Posterior vena cava (tissue), 2 donors: ENCODE results near the gene VWA1. TPM values are rescaled to one million over a fixed set of nuclear protein-coding genes. Genes with fewer than 3 reads are reported as not detected.
A peak's percentile ranks its signal among the peaks of the same experiment; 100 is the strongest.
"Not testable (repeated sequence)": the region's sequence is repeated elsewhere in the genome, so short reads cannot be mapped to it uniquely, and the experiment has no call there.

Source experiments
- DNase-seq: peaks from one replicate; pipeline ENCODE4 v3.0.0-alpha.2; 2020; ENCODE audit warnings: low spot score
- intact Hi-C, 2 donors: fragments of 100-400 bp; cut with DNase I; formaldehyde crosslinking; loops; one replicate each; pipeline versions ENCODE4 v1.14.1 to v1.14.2; 2022 to 2023
- total RNA-seq, 2 donors: library from RNA; stranded (reverse); fragmentation: NEBNext Ultra II Directional; extraction: Animal tissue kit (Norgen Biotek cat#: 25700); gene quantifications; one replicate each; pipeline ENCODE4 v1.2.1, GENCODE V29; 2021
- donor health status: DM: yes; HTN: yes; CAD: no.
- donor health status: DM: yes; HTN: yes; CAD: no.

Gene VWA1
- total RNA-seq, 2 donors from 2014 or later: 59.8 to 67.7 TPM

DNA sequence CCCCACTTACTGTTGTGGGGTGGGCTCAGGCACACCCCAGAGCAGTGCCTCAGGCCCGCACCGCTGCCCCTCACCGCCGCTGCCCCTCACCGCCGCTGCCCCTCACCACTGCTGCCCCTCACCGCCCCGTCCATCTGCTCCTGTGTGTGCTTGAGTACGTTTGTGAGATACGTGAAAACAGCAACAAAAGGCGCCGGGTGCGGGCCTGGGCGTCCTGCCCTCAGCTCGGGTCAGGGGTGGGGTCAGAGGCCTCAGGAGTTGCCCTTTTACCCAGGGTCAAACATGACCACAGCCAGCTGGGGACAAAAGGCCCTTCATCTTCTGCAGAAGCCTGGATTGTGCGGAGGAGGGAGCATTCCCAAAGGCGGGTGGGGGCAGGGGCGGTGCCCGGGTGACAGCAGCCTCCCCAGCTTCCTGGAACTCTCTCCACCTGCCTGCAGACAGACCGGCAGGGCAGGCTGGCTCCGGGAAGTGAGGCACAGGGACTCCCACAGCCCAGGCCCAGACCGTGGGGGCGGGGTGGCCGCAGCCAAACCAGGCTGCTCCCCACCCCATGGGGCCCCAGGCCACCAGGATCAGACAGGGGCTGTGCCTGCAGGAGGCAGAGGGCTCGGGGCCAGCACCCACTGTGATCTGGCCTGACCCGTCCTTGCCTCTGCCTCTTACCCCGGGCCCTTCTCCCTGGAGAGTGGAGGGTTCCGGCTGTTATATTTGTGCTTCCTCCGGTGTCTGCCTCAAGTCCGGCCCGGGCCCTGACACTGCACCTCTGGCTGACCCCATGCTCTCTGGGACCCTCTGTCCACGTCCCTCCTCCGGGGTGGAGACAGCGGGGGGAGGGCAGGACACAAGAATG lies 2.3 kb upstream of the VWA1 start:
- no peak for DNase-seq
- intact Hi-C loops: no loop called here

DNA sequence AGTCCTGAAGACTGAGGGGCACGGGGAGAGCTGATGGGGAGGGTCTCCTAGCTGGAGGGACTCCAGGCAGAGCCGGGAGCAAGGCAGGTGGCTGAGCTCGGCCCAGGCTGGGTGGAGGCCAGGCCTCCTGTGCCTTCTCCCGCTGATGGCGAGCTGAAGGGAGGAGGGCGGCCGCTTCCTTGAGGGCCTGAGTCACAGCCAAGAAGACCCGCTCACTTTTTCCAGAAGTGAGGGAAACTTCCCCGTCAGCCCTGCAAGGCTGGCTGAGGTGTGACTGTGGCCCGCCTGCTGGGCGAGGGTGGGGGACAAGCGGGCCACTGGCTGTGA lies 1.7 kb upstream of the VWA1 start:
- DNase-seq: peak; percentile 86
- intact Hi-C loops: no loop called here

DNA sequence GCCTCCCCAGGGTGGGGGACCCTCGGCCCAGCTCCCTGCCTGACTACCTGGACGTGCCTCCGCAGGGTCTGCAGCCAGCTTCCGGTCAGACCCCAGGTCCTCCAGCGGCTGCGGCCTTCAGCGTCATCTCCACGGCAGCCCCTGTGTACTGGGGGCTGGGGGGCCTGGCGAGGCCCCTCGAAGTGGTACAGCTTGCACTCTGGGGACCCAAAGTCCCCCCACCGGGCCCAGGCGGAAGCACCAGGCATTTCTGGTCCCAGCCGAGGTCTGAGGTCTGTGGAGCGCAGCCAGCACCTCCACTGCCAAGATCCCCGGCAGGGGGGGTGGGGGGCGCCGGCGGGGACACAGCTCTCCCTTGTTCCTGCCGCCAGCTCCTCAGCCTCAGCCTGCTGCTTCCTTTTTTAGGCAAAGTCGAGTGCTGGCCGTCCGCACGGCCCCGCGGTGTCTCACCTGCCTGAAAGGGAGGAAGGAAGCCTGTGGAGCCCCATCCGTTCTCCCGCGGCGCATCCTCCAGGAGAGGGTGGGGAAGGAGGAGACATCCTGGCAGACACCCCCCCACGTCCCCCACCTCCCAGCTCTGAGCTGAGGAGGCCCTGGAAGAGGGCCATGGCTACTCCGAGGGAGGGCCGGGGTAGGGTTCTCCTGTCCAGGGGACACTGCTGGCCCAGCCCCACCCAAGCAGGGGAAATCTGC lies 1.2 kb upstream of the VWA1 start:
- DNase-seq: peak; percentile 84
- intact Hi-C loops: no loop called here

DNA sequence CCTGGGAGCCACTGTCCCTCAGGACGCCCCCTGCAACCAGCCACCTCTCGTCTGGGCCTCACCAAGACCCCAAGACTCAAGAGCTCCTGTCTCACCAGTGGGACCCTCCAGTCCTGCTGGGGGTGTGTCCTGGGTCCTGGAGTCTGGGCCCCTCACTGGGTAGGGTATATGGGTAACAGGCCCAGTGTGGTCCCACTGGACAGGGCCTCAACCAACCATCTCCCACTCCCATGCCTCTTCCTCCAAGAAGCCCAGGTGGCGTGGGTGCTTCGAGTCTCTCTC lies 725 bp upstream of the VWA1 start:
- intact Hi-C loops: loop anchor here in 1 of 2 donors (5.0 kb wide), 1 partner anchor 32 kb away; no protein-coding TSS in a partner anchor

DNA sequence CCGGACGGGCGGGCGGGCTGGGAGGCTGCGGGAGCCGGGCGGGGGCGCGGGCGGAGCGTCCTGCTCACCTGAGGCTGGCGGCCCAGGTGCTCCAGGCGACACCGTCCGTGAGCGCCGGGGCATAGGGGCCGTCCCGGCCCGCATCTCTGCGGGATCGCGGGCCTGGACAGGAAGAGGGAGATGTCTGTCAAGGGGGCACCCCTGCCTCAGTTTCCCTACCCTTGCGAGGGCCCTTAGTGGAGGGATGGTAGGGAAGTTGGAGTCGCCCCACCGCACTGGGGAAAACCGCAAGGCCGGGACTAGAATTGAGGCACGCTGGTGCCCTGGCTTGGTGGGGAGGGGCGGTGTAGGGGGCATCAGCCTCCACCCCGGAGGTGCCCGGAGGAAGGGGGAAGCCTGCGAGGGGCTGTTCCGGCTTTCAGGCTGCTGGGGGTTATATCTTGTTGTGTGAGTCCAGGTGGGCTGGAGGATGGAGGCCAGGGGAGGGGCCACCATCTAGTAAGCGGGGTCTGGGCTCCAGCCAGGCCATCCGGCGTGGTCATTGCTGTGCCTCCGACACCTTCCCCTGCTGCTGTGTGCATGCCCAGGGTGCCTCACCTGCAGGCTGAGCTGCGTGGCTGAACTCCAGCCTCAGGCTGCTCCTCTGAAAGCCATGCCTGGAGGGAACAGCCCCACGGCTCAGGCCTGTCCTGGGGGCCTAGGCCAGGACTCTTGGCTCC lies 580 bp downstream of the VWA1 start:
- peak; percentile 81 for DNase-seq
- intact Hi-C loops: loop anchor here in 1 of 2 donors (5.0 kb wide), 1 partner anchor 34 kb away; no protein-coding TSS in a partner anchor

More for the DNA sequence above, 725 bp upstream of the VWA1 start:
- DNase-seq: no peak

DNA sequence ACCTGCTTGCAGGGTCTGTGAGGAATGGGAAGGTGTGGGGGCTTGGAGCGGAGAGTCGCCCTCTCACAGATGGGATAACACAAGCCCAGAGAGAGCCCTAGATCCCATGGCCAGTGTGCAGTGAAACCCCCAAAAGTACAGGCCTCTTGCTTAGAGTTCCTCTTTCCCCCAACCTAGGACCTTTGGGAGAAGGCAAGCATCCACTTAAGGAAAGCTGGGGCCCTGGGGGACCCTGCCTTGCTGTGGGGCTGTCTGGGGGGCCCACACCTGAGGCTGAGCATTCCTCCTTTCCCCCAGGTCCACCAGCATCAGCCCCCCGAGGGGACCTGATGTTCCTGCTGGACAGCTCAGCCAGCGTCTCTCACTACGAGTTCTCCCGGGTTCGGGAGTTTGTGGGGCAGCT lies 1.1 kb downstream of the VWA1 start:
- intact Hi-C loops: loop anchor here in 1 of 2 donors (5.0 kb wide), 1 partner anchor 34 kb away; no protein-coding TSS in a partner anchor
- DNase-seq: no peak

DNA sequence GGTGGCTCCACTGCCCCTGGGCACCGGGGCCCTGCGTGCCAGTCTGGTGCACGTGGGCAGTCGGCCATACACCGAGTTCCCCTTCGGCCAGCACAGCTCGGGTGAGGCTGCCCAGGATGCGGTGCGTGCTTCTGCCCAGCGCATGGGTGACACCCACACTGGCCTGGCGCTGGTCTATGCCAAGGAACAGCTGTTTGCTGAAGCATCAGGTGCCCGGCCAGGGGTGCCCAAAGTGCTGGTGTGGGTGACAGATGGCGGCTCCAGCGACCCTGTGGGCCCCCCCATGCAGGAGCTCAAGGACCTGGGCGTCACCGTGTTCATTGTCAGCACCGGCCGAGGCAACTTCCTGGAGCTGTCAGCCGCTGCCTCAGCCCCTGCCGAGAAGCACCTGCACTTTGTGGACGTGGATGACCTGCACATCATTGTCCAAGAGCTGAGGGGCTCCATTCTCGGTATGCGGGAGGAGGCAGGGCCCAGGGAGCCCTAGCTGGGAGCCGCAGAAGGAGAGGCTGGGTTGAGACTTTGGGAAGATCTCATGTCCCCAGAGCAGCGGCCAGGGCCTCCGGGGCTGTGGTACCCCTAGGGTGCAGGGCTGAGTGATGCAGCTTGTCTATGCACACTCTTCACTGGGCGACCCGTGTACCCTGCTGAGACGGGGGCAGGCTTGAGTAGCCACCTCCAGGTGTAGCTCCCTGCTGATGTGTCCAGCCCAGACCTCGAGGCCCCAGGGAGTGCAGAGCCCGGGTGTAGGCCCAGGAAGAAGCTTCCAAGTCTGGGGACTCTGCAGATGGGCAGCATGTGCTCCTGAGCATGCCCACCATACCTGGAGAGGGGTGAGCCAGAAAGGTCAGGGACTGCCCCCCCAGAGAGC lies 1.8 kb downstream of the VWA1 start:
- intact Hi-C loops: loop anchor here in 1 of 2 donors (5.0 kb wide), 1 partner anchor 35 kb away; no protein-coding TSS in a partner anchor
- no peak for DNase-seq

DNA sequence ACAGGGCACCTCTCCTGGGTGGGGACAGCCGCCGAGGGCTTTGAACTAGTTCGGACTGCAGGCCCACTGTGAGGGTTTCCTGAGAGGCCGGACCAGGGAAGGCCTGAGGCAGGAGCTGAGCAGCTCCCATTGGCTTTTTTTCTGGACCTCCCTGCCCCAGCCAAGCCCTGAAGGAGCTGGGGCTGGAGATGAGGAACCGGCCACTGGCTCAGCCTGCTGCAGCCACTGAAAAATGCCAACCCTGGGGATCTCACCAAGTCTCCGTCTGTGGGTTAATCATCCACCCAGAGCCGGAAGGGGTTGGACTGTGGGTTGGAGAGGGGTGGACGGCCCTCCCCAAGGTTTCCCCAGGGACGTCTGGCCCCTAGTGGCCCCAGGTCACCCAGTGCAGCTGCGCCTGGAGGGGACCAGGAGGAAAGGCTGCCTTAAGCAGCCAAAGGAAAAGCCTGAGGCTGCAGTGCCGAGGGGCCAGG lies 2.5 kb downstream of the VWA1 start:
- intact Hi-C loops: loop anchor here in 1 of 2 donors (5.0 kb wide), 1 partner anchor 36 kb away; no protein-coding TSS in a partner anchor
- DNase-seq: no peak

DNA sequence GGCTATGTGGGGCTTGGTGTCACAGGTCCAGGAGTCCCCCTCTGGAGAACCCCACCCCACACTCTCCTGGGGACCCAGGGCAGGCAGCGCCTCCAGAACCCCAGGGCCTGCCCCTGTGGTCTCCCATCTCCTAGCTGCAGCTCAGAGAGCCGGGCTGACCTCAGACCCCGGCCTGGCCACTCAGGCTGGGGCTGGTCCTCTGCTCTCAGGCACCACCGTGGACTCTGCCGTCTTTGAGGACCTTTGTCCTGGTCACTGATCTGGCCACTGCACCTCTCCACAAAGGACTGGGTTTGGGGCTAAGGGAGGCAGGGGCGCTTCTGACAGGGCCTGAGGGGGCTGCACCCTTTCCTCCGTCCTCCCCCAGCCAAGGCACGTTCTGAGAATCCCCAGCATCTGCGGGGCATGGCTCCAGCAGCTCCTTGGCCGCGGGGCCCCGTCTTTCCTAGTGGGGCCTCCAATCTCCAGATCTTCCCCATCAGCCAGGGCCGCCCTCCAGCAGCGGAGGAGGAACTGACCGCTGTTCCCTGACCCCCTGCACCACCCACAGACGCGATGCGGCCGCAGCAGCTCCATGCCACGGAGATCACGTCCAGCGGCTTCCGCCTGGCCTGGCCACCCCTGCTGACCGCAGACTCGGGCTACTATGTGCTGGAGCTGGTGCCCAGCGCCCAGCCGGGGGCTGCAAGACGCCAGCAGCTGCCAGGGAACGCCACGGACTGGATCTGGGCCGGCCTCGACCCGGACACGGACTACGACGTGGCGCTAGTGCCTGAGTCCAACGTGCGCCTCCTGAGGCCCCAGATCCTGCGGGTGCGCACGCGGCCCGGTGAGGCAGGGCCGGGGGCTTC lies 3.3 kb downstream of the VWA1 start:
- DNase-seq: no peak
- intact Hi-C loops: loop anchor here in 1 of 2 donors (5.0 kb wide), 1 partner anchor 36 kb away; no protein-coding TSS in a partner anchor

DNA sequence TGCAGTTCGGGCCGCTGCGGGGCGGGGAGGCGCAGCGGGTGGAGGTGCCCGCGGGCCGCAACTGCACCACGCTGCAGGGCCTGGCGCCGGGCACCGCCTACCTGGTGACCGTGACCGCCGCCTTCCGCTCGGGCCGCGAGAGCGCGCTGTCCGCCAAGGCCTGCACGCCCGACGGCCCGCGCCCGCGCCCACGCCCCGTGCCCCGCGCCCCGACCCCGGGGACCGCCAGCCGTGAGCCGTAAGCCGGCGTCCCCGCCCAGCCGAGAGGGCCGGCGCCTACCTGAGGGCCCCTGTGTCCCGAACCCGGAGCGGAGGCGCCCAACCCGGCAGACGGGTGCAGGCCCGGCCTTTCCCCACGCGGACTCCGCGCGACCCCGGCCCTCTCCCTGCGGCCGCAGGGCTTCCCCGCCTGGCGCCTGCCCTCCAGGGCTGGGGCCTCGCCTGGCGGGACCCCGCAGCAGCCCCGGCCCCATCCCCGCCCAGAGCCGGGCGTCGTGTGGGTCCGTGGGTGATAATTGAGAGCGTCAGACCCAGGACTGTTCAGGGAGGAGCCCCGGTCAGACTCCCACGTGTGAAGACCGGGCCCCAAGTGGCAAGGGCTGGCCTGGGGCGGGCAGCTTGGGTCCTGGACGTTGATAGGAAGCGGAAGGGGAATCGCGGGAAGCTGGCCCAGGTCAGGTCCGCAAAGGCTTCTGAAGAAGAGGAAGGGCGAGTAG lies 4.2 kb downstream of the VWA1 start:
- DNase-seq: no peak
- intact Hi-C loops: loop anchor here in 1 of 2 donors (5.0 kb wide), 2 partner anchors 37 to 63 kb away; no protein-coding TSS in a partner anchor

DNA sequence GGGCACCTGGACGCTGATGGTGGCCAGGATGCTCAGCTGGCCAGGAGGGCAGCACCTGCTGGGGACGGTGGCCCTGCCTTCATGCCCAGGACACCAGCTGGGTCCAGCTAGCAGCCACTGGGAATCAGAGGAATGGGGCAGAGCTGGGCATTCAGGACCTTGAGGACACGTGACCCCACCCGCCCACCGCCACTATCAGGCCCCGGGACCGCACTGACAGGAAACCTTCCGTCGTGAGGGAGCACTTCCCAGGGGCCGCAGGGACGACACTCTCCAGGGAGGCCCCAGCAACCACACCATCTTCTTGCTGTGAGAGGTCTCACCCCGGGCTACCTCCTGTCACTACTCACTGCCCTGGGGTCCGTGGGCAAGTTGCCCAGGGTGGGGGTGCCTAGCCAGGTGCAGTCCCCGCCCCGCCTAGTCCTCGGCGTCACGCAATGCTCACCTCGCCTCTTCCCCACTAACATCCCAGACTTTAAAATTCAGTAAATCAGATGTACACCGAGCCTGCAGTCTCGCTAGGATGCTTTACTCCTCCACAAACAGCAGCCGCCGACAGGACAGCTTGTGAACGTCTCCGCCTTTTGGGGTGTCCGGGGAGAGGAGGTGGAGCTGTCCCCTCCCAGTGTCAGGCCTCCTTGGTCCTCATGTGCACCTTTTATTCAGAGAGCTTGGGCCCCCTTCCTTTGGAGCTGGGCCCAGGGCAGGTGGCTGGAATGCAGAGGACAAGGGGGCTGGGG lies 4.9 kb downstream of the VWA1 start:
- no peak for DNase-seq
- intact Hi-C loops: loop anchor here in 1 of 2 donors (5.0 kb wide), 1 partner anchor 62 kb away; no protein-coding TSS in a partner anchor

DNA sequence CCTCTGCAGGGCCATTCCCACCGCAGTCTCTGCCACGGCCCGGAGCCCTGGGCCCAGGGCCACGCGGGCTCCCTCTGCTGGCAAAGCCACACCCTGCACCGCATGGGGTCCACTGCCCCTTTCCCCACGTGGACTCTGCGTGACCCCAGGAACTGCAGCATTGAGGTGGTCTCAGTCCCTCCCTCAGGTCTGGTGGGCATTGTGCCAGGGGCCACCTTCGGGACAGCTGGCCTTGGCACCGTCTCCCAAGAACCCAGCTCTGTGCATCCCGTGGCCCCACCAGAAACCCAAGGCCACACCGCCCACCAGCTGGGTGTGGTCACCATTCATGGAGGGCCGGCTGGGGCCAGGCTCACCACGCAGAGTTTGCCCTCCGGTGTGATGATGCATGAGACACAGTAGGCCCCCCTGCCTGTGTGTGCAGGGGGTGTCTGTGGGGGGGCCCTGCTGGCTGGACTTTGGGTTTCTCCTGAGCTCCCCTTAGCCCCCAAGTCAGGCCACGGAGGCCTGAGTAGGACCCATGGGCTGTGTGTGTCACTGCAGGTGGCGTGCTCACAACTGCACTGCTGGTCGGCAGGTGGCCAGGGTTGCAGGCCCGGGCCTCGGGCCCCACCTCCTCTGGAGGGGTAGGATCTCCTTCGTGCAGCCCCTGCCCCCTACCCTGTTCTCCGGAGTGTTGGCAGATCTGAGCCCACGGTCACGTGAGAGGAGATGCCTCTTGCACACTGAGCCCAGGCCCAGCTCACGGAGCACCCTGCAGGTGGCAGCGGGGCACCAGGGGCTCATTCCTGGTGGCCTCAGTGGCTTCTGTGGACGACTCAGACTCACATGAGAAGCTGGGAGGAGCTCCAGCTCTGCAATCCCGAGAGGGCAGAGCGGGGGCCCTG lies 5.8 kb downstream of the VWA1 start:
- intact Hi-C loops: loop anchor here in 1 of 2 donors (5.0 kb wide), 1 partner anchor 61 kb away; no protein-coding TSS in a partner anchor
- DNase-seq: peak; percentile 84

DNA sequence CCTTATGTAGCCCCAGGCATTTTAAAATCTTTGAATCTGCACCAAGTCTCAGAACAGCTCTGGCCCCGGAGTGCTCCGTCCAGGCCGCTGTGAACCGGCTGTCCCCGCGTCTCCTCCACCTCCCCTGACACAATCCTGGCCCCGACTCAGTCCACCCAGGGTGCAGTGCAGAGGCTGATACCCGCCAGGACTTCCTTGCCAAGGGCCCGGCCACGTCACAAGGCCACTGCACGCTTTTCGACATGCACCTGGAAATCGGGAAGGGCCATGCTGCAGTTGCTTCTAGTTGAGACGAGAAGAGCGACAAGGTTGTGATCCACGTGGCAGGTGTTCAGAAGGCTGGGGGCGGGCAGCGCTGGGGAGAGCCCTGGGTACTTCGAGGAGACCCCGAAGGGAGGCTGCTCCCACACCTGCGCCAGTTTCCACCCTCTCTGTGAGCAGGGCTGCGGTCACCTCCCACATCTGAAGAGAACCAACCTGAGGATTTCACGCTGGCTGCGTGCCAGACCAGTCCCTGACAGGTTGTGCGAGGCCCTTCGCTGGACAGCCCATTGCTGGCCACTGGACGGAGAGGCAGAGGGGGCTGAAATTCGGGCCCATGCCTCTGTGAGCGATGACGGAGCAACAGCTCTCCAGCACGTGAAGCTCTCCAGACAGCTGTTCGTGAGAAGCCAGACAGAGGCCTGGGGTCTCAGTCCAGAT lies 6.7 kb downstream of the VWA1 start:
- intact Hi-C loops: loop anchor here in 1 of 2 donors (5.0 kb wide), 1 partner anchor 60 kb away; no protein-coding TSS in a partner anchor
- no peak for DNase-seq

DNA sequence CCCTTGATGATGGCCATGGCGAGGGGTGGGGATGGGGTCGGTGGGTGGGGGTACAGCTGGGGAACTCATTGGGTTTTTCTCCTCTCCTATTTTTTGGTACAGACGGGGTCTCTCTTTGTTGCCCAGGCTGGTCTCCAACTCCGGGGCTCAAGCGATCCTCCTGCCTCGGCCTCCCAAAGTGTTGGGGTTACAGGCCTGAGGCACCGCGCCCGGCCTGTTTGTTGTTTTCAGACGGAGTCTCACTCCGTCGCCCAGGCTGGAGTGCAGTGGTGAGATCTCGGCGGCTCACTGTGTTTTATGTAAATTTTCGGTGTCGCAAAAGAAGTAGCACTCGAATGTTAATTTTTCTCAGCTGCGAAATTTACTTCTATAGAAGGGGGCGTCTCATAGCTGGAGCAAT lies 11.1 kb downstream of the VWA1 start:
- intact Hi-C loops, DNase-seq: not testable (repeated sequence)
